ENCODE results near the gene IL1RL1.

Gene IL1RL1

DNA sequence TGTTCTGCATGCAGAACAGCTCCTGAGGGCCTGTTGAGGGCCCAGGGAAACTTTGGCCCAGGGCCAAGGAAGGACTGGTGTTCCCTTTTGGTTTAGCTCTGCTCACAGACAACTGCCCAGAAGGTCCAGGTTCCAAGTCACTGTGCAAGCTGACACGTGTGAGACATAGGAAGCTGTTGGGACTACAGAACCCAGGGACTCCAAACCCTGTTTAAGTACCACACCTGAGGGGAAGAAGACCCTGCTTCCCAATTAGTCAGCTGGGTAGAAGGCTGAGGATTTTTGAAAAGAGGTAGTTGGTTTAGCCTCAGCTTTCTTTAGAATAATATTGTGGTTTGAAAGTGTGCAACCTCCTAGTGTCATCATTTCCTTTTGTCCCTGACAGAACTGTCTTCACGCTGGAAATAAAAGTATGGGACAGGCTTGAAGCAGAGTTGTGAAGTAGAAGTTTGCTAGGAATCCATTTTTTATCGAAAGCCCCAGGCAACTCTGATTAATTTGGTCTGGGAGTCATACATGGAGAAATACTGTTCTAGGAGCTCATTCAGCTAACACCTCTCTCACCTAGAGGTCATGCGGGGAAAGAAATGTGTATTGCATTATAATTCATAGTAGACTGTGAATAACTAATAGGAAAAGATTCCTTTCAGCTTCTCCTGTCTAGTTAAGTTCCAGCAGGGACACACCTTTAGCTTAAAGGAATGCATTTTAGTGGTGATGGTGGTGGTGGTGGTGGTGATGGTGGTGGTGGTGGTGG is 19.9 kb upstream of the IL1RL1 start:
- no peak overlapping the region for H3K27ac ChIP-seq
- DNase-seq (ENCODE audit: low spot score): no peak
- H3K4me3 ChIP-seq: no peak overlapping the region
- TF ChIP-seq, protein P1, sequence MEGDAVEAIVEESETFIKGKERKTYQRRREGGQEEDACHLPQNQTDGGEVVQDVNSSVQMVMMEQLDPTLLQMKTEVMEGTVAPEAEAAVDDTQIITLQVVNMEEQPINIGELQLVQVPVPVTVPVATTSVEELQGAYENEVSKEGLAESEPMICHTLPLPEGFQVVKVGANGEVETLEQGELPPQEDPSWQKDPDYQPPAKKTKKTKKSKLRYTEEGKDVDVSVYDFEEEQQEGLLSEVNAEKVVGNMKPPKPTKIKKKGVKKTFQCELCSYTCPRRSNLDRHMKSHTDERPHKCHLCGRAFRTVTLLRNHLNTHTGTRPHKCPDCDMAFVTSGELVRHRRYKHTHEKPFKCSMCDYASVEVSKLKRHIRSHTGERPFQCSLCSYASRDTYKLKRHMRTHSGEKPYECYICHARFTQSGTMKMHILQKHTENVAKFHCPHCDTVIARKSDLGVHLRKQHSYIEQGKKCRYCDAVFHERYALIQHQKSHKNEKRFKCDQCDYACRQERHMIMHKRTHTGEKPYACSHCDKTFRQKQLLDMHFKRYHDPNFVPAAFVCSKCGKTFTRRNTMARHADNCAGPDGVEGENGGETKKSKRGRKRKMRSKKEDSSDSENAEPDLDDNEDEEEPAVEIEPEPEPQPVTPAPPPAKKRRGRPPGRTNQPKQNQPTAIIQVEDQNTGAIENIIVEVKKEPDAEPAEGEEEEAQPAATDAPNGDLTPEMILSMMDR (IDR thresholded peaks at IDR 0.05): no peak

DNA sequence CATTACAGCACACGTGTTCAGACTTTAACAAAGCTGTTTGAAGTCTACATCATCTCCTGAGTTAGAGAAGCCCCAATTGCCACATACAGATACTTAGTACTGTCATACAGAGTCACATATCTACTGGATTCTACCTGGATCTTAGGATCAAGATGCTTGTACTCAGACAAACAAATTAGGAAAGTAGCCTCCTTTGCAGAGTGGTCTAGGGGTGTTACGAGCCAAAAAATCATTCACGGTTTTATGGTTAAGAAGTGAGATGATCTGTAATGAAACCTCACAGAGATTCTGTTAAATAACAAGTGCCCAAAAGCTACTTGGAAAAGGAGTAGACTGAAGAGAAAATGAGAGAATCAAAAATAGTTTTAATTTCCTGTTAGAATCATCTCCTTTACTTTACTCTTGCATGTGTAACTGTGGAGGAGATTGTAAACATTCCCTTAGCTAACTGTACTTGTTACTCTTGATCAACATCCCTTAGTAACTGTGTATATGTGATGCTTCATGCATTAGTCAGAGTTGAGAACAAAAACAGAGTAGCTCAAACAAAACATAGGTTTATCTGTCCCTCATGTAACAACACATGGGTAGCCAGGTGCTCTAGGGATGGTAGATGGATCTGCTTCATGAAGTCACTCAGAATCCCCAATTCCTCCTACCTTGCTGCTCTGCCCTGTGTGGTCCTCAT is 16.4 kb upstream of the IL1RL1 start:
- H3K27ac ChIP-seq: no peak overlapping the region
- no peak for DNase-seq (ENCODE audit: low spot score)
- TF ChIP-seq, protein P1 (IDR thresholded peaks at IDR 0.05): no peak
- H3K4me3 ChIP-seq: no peak overlapping the region

DNA sequence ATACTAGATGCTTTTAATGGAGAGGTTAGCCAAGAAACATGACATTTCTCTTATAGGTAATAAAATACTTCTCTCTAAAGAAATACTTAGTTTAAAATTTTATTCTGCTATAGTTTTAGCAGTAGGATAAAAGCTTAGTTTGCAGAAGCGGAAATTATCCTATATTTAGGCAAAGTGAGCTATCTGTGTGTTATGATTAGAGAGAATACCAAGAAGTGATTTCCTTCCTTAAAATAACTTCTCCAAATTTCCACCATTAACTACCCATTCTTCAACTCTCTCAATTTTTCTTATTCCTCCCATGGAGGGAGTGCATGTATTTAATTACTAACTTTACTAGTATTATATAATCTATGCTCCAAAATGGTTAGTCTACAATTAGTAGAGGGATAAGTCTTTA is 15.8 kb upstream of the IL1RL1 start:
- no peak overlapping the region for H3K4me3 ChIP-seq
- TF ChIP-seq, protein P1 (IDR thresholded peaks at IDR 0.05): no peak
- no peak for DNase-seq (ENCODE audit: low spot score)
- no peak overlapping the region for H3K27ac ChIP-seq

DNA sequence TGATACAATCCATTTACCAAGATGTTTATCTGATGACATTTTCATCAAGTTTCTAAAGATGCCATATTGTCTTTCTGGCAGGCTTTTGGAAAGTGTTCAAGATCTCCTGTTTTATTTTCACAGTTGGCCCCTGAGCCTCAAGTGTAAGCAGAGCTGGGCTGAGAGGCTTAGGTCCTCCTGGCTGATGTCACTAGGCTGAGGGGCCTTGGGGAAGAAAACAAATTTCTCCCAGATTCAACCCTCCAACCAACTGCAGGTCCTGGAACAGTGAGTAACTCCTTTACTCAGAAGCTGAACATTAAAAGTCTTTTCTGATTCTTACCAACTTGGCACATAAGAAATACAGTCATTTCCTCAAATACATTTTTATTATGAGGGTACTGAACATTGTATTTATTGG is 14.9 kb upstream of the IL1RL1 start:
- DNase-seq (ENCODE audit: low spot score): no peak
- TF ChIP-seq, protein P1 (IDR thresholded peaks at IDR 0.05): no peak
- Histone ChIP-seq H3K4me3 (no peak overlapping the region), H3K27ac (no peak overlapping the region)

GRCh38 chr2:102297891-102298290 is 13.5 kb upstream of the IL1RL1 start:
- H3K4me3 ChIP-seq: no peak overlapping the region
- H3K27ac ChIP-seq: no peak overlapping the region
- TF ChIP-seq, protein P1 (IDR thresholded peaks at IDR 0.05): no peak
- no peak for DNase-seq (ENCODE audit: low spot score)

DNA sequence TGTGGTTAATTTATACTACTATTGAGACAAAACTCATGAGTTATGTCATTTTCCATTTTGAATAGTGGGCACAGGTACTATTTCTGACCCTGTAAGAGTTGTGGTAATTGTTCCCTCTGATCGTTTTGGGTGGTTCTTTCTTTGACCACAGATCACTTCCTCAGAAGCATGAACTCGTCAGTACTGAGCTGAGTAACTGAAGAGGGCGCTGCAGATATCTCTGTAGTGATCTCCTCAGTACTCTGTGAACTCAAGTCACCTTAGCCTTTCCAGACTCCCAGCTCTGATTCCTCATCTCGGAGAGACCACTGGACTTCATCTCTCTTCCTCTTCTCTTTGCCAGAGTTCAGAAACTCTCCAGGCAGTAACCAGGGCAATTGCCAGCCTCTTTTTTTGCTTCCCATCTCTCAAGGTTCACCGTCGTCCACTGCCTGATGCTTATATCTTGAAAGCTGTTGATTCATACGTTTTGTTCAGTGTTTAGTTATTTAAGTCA is 9.4 kb upstream of the IL1RL1 start:
- no peak overlapping the region for H3K4me3 ChIP-seq
- H3K27ac ChIP-seq: no peak overlapping the region
- TF ChIP-seq, protein P1 (IDR thresholded peaks at IDR 0.05): no peak
- DNase-seq (ENCODE audit: low spot score): no peak

DNA sequence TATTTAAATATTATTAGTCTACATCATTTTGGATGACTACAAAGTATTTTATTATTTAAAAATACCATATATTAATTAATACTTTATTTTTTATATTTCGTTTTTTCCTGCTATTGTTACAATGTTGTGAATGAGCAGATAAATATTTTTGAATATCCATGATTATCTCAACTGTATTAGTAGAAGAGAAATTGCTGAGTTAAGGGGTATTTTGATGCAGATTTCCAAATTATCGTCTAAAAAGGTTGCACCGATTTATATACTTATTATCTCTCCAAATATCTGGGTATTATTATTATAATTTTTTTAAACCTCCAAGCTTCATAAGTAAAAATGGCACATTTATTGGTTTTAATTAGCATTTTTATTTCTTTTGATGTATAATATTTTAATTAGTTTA is 8.9 kb upstream of the IL1RL1 start:
- TF ChIP-seq, protein P1 (IDR thresholded peaks at IDR 0.05): no peak
- Histone ChIP-seq H3K27ac (no peak overlapping the region), H3K4me3 (no peak overlapping the region)
- no peak for DNase-seq (ENCODE audit: low spot score)

Data from coronary artery (tissue), 2 donors.